Colonic mucosa (tissue), 4 donors: ENCODE data around the gene ZKSCAN1. TPM values are rescaled to one million over a fixed set of nuclear protein-coding genes. Genes with fewer than 3 reads are reported as not detected.

Experiments used
- DNase-seq: peaks from one replicate; pipeline ENCODE4 v3.0.0-alpha.2; 2020
- H3K27ac ChIP-seq: fragments of 200-600 bp; one replicate; pipeline ENCODE4 v1.8.0; 2021
- H3K27me3 ChIP-seq: fragments of 200-600 bp; one replicate; pipeline ENCODE4 v1.8.0; 2021
- H3K36me3 ChIP-seq: fragments of 200-600 bp; one replicate; pipeline ENCODE4 v1.8.0; 2021
- H3K4me1 ChIP-seq: fragments of 200-600 bp; one replicate; pipeline ENCODE4 v1.8.0; 2021; ENCODE audit warnings: mild to moderate bottlenecking
- H3K4me3 ChIP-seq: fragments of 200-600 bp; one replicate; pipeline ENCODE4 v1.8.0; 2021
- H3K9ac ChIP-seq, 2 donors: one replicate each; pipeline ENCODE4 v1.7.0; 2013; ENCODE audit warnings: control low read depth in 2 of 2, low read depth in 2 of 2, low read length in 2 of 2
- H3K9me3 ChIP-seq: fragments of 200-600 bp; one replicate; pipeline ENCODE4 v1.8.0; 2021
- CTCF ChIP-seq: fragments of 200-600 bp; IDR thresholded peaks from one replicate; pipeline ENCODE4 v1.8.0; 2022; ENCODE audit warnings: antibody characterized with exemption, mild to moderate bottlenecking
- intact Hi-C: fragments of 100-400 bp; cut with DNase I; formaldehyde crosslinking; loops from one replicate; pipeline ENCODE4 v1.14.1; 2022
- total RNA-seq, 2 donors: library from RNA; stranded (reverse); fragmentation: NEBNext Ultra II Directional in 1 of 2; extraction: Animal tissue kit (Norgen Biotek cat#: 25700) in 1 of 2; gene quantifications; one replicate each; pipeline ENCODE4 v1.2.1, GENCODE V29; 2021
- donor health status: healthy.
- donor health status: DM: no; HTN: no; CAD: no.
- donor health status: DM: no; HTN: no; CAD: no.

ZKSCAN1 gene
- total RNA-seq, 2 donors from 2014 or later, result 96.1 to 147 TPM

- no peaks in the 10 kb centered on the region for H3K4me1 ChIP-seq
Observed at GRCh38 chr7:100065452-100066186, 50.2 kb downstream of the ZKSCAN1 start.

GRCh38 chr7:100066953-100067352 lies 51.6 kb downstream of the ZKSCAN1 start:
- intact Hi-C loops, result no loop called here
- Histone ChIP-seq H3K4me1 (no peaks in the 10 kb centered on the region), H3K4me3 (no peak overlapping the region), H3K9me3 (peaks cover 8% of the 10 kb centered on the region), H3K27ac (no peak overlapping the region), H3K27me3 (no peaks in the 10 kb centered on the region), H3K36me3 (peaks cover 9% of the 10 kb centered on the region), H3K9ac (no peak overlapping the region)
- DNase-seq, result no peak
- TF ChIP-seq CTCF, result no peak

More at GRCh38 chr7:100065452-100066186, 50.2 kb downstream of the ZKSCAN1 start:
- Histone ChIP-seq H3K9ac (no peak overlapping the region), H3K27ac (no peak overlapping the region), H3K9me3 (no peaks in the 10 kb centered on the region), H3K36me3 (no peaks in the 10 kb centered on the region), H3K4me3 (no peak overlapping the region), H3K27me3 (no peaks in the 10 kb centered on the region)
- DNase-seq, result no peak
- intact Hi-C loops, result no loop called here
- TF ChIP-seq CTCF, result no peak

GRCh38 chr7:100069991-100070390 lies 54.6 kb downstream of the ZKSCAN1 start:
- intact Hi-C loops, result no loop called here
- H3K4me1 ChIP-seq, result no peaks in the 10 kb centered on the region
- no peak for DNase-seq
- H3K27me3 ChIP-seq, result no peaks in the 10 kb centered on the region
- H3K36me3 ChIP-seq, result peaks cover 36% of the 10 kb centered on the region
- no peak overlapping the region for H3K27ac ChIP-seq
- H3K9ac ChIP-seq, result no peak overlapping the region
- H3K4me3 ChIP-seq, result no peak overlapping the region
- TF ChIP-seq CTCF, result no peak
- H3K9me3 ChIP-seq, result peaks cover 8% of the 10 kb centered on the region

GRCh38 chr7:100071018-100071723 lies 55.8 kb downstream of the ZKSCAN1 start:
- no peak for DNase-seq
- Histone ChIP-seq H3K4me3 (no peak overlapping the region), H3K27ac (no peak overlapping the region), H3K9me3 (peaks cover 8% of the 10 kb centered on the region), H3K4me1 (no peaks in the 10 kb centered on the region), H3K9ac (no peak overlapping the region), H3K27me3 (no peaks in the 10 kb centered on the region), H3K36me3 (peaks cover 36% of the 10 kb centered on the region)
- intact Hi-C loops, result no loop called here
- no peak for TF ChIP-seq CTCF

GRCh38 chr7:100072462-100072861 lies 57.1 kb downstream of the ZKSCAN1 start:
- Histone ChIP-seq H3K27ac (no peak overlapping the region), H3K27me3 (no peaks in the 10 kb centered on the region), H3K4me3 (no peak overlapping the region), H3K9me3 (peaks cover 8% of the 10 kb centered on the region), H3K36me3 (peaks cover 36% of the 10 kb centered on the region), H3K4me1 (no peaks in the 10 kb centered on the region), H3K9ac (no peak overlapping the region)
- no peak for DNase-seq
- intact Hi-C loops, result no loop called here
- no peak for TF ChIP-seq CTCF
